SK-N-MC (cell line): Measurements from ENCODE around the gene HDDC2.

Source experiments
- EZH2 ChIP-seq: fragments of 200-600 bp; sonication (generic); IDR thresholded peaks from one replicate; pipeline ENCODE4 v1.6.1; 2017; ENCODE audit warnings: antibody characterized with exemption
- POLR2AphosphoS5 ChIP-seq: IDR thresholded peaks from 2 replicates; pipeline ENCODE4 v1.6.1; 2012; ENCODE audit warnings: mild to moderate bottlenecking, low read depth, low read length, borderline replicate concordance

GRCh38 chr6:125258651-125259353, 43.0 kb downstream of the HDDC2 start:
- TF ChIP-seq EZH2: no peak
- TF ChIP-seq POLR2AphosphoS5: no peak
